ENCODE measurements around the gene ATN1.

The ATN1 gene

GRCh38 chr12:6975297-6976032 is 47.7 kb downstream of the ATN1 start:
- no peak for DNase-seq (ENCODE audit: low read depth in 2 of 2)

GRCh38 chr12:6977653-6978052 is 49.9 kb downstream of the ATN1 start:
- no peak for DNase-seq (ENCODE audit: low read depth in 2 of 2)

- no peak for DNase-seq (ENCODE audit: low read depth in 2 of 2)
Observed at GRCh38 chr12:6978188-6978587, 50.4 kb downstream of the ATN1 start.

- DNase-seq (ENCODE audit: low read depth in 2 of 2) = no peak
Observed at GRCh38 chr12:6978611-6979011, 50.9 kb downstream of the ATN1 start.

GRCh38 chr12:6979021-6979420 is 51.3 kb downstream of the ATN1 start:
- no peak for DNase-seq (ENCODE audit: low read depth in 2 of 2)

GRCh38 chr12:6979453-6979852 is 51.7 kb downstream of the ATN1 start:
- no peak for DNase-seq (ENCODE audit: low read depth in 2 of 2)

- no peak for DNase-seq (ENCODE audit: low read depth in 2 of 2)
Observed at GRCh38 chr12:6980075-6980474, 52.3 kb downstream of the ATN1 start.

GRCh38 chr12:6980740-6981139 is 53.0 kb downstream of the ATN1 start:
- no peak for DNase-seq (ENCODE audit: low read depth in 2 of 2)

- no peak for DNase-seq (ENCODE audit: low read depth in 2 of 2)
Observed at GRCh38 chr12:6981152-6982052, 53.6 kb downstream of the ATN1 start.

- no peak for DNase-seq (ENCODE audit: low read depth in 2 of 2)
Observed at GRCh38 chr12:6982532-6982931, 54.8 kb downstream of the ATN1 start.

GRCh38 chr12:6987956-6988553 is 60.3 kb downstream of the ATN1 start:
- DNase-seq (ENCODE audit: low read depth in 2 of 2) = no peak

Data from fibroblast of skin of left quadriceps (primary cell).